ENCODE measurements around the gene PKNOX2.

PKNOX2 gene

GRCh38 chr11:125359130-125359529 is 194.6 kb downstream of the PKNOX2 start:
- H3K9ac ChIP-seq (ENCODE audit: low read length in 2 of 2) = no peak overlapping the region
- no peaks in the 10 kb centered on the region for H3K27me3 ChIP-seq (ENCODE audit: control insufficient read depth in 1 of 2, insufficient read depth in 2 of 2, low read length in 2 of 2)
- peaks cover 2% of the 10 kb centered on the region for H3K4me1 ChIP-seq (ENCODE audit: control insufficient read depth, insufficient read depth, low read length)
- no peak overlapping the region for H3K27ac ChIP-seq (ENCODE audit: low read length)
- H3K4me3 ChIP-seq (ENCODE audit: low read length in 2 of 2) = no peak overlapping the region
- no peaks in the 10 kb centered on the region for H3K9me3 ChIP-seq (ENCODE audit: control insufficient read depth in 2 of 2, low read length in 2 of 2)
- H3K36me3 ChIP-seq (ENCODE audit: control insufficient read depth in 2 of 2, insufficient read depth in 2 of 2, low read length in 2 of 2) = peaks cover 0 to 3% of the 10 kb centered on the region in 2 donors

- peaks cover 3% of the 10 kb centered on the region for H3K4me1 ChIP-seq (ENCODE audit: control insufficient read depth, insufficient read depth, low read length)
- no peak overlapping the region for H3K4me3 ChIP-seq (ENCODE audit: low read length in 2 of 2)
Observed at GRCh38 chr11:125360066-125360465, 195.5 kb downstream of the PKNOX2 start.

GRCh38 chr11:125364121-125364826 is 199.7 kb downstream of the PKNOX2 start:
- Histone ChIP-seq H3K27ac (ENCODE audit: low read length) (no peak overlapping the region), H3K36me3 (ENCODE audit: control insufficient read depth in 2 of 2, insufficient read depth in 2 of 2, low read length in 2 of 2) (peaks cover 0 to 8% of the 10 kb centered on the region in 2 donors), H3K9me3 (ENCODE audit: control insufficient read depth in 2 of 2, low read length in 2 of 2) (no peaks in the 10 kb centered on the region), H3K9ac (ENCODE audit: low read length in 2 of 2) (no peak overlapping the region), H3K27me3 (ENCODE audit: control insufficient read depth in 1 of 2, insufficient read depth in 2 of 2, low read length in 2 of 2) (no peaks in the 10 kb centered on the region), H3K4me3 (ENCODE audit: low read length in 2 of 2) (no peak overlapping the region), H3K4me1 (ENCODE audit: control insufficient read depth, insufficient read depth, low read length) (peaks cover 3% of the 10 kb centered on the region)

More at GRCh38 chr11:125360066-125360465, 195.5 kb downstream of the PKNOX2 start:
- Histone ChIP-seq H3K9ac (ENCODE audit: low read length in 2 of 2) (no peak overlapping the region), H3K36me3 (ENCODE audit: control insufficient read depth in 2 of 2, insufficient read depth in 2 of 2, low read length in 2 of 2) (peaks cover 0 to 3% of the 10 kb centered on the region in 2 donors), H3K9me3 (ENCODE audit: control insufficient read depth in 2 of 2, low read length in 2 of 2) (no peaks in the 10 kb centered on the region), H3K27me3 (ENCODE audit: control insufficient read depth in 1 of 2, insufficient read depth in 2 of 2, low read length in 2 of 2) (no peaks in the 10 kb centered on the region), H3K27ac (ENCODE audit: low read length) (no peak overlapping the region)

GRCh38 chr11:125365196-125365931 is 200.8 kb downstream of the PKNOX2 start:
- Histone ChIP-seq H3K9me3 (ENCODE audit: control insufficient read depth in 2 of 2, low read length in 2 of 2) (no peaks in the 10 kb centered on the region), H3K9ac (ENCODE audit: low read length in 2 of 2) (no peak overlapping the region), H3K36me3 (ENCODE audit: control insufficient read depth in 2 of 2, insufficient read depth in 2 of 2, low read length in 2 of 2) (peaks cover 0 to 13% of the 10 kb centered on the region in 2 donors), H3K4me3 (ENCODE audit: low read length in 2 of 2) (no peak overlapping the region), H3K4me1 (ENCODE audit: control insufficient read depth, insufficient read depth, low read length) (peaks cover 3% of the 10 kb centered on the region), H3K27me3 (ENCODE audit: control insufficient read depth in 1 of 2, insufficient read depth in 2 of 2, low read length in 2 of 2) (no peaks in the 10 kb centered on the region), H3K27ac (ENCODE audit: low read length) (no peak overlapping the region)

- Histone ChIP-seq H3K27ac (ENCODE audit: low read length) (no peak overlapping the region), H3K9me3 (ENCODE audit: control insufficient read depth in 2 of 2, low read length in 2 of 2) (no peaks in the 10 kb centered on the region), H3K4me3 (ENCODE audit: low read length in 2 of 2) (no peak overlapping the region), H3K9ac (ENCODE audit: low read length in 2 of 2) (no peak overlapping the region), H3K4me1 (ENCODE audit: control insufficient read depth, insufficient read depth, low read length) (peaks cover 3% of the 10 kb centered on the region), H3K27me3 (ENCODE audit: control insufficient read depth in 1 of 2, insufficient read depth in 2 of 2, low read length in 2 of 2) (no peaks in the 10 kb centered on the region), H3K36me3 (ENCODE audit: control insufficient read depth in 2 of 2, insufficient read depth in 2 of 2, low read length in 2 of 2) (peaks cover 0 to 10% of the 10 kb centered on the region in 2 donors)
Observed at GRCh38 chr11:125367710-125368109, 203.2 kb downstream of the PKNOX2 start.

GRCh38 chr11:125368757-125369156 is 204.2 kb downstream of the PKNOX2 start:
- H3K4me3 ChIP-seq (ENCODE audit: low read length in 2 of 2) = no peak overlapping the region
- peaks cover 3% of the 10 kb centered on the region for H3K4me1 ChIP-seq (ENCODE audit: control insufficient read depth, insufficient read depth, low read length)
- H3K27ac ChIP-seq (ENCODE audit: low read length) = no peak overlapping the region
- H3K9ac ChIP-seq (ENCODE audit: low read length in 2 of 2) = no peak overlapping the region
- H3K27me3 ChIP-seq (ENCODE audit: control insufficient read depth in 1 of 2, insufficient read depth in 2 of 2, low read length in 2 of 2) = no peaks in the 10 kb centered on the region
- H3K9me3 ChIP-seq (ENCODE audit: control insufficient read depth in 2 of 2, low read length in 2 of 2) = no peaks in the 10 kb centered on the region
- peaks cover 0 to 10% of the 10 kb centered on the region in 2 donors for H3K36me3 ChIP-seq (ENCODE audit: control insufficient read depth in 2 of 2, insufficient read depth in 2 of 2, low read length in 2 of 2)

- no peak overlapping the region for H3K4me3 ChIP-seq (ENCODE audit: low read length in 2 of 2)
- H3K9ac ChIP-seq (ENCODE audit: low read length in 2 of 2) = no peak overlapping the region
Observed at GRCh38 chr11:125369808-125370207, 205.3 kb downstream of the PKNOX2 start.

GRCh38 chr11:125370561-125371389 is 206.2 kb downstream of the PKNOX2 start:
- no peaks in the 10 kb centered on the region for H3K9me3 ChIP-seq (ENCODE audit: control insufficient read depth in 2 of 2, low read length in 2 of 2)
- H3K4me3 ChIP-seq (ENCODE audit: low read length in 2 of 2) = no peak overlapping the region
- H3K27ac ChIP-seq (ENCODE audit: low read length) = no peak overlapping the region
- no peaks in the 10 kb centered on the region for H3K27me3 ChIP-seq (ENCODE audit: control insufficient read depth in 1 of 2, insufficient read depth in 2 of 2, low read length in 2 of 2)
- H3K9ac ChIP-seq (ENCODE audit: low read length in 2 of 2) = no peak overlapping the region
- peaks cover 0 to 10% of the 10 kb centered on the region in 2 donors for H3K36me3 ChIP-seq (ENCODE audit: control insufficient read depth in 2 of 2, insufficient read depth in 2 of 2, low read length in 2 of 2)
- H3K4me1 ChIP-seq (ENCODE audit: control insufficient read depth, insufficient read depth, low read length) = peaks cover 4% of the 10 kb centered on the region

More at GRCh38 chr11:125369808-125370207, 205.3 kb downstream of the PKNOX2 start:
- Histone ChIP-seq H3K36me3 (ENCODE audit: control insufficient read depth in 2 of 2, insufficient read depth in 2 of 2, low read length in 2 of 2) (peaks cover 0 to 10% of the 10 kb centered on the region in 2 donors), H3K27ac (ENCODE audit: low read length) (no peak overlapping the region), H3K9me3 (ENCODE audit: control insufficient read depth in 2 of 2, low read length in 2 of 2) (no peaks in the 10 kb centered on the region), H3K27me3 (ENCODE audit: control insufficient read depth in 1 of 2, insufficient read depth in 2 of 2, low read length in 2 of 2) (no peaks in the 10 kb centered on the region), H3K4me1 (ENCODE audit: control insufficient read depth, insufficient read depth, low read length) (no peaks in the 10 kb centered on the region)

GRCh38 chr11:125371431-125371935 is 206.9 kb downstream of the PKNOX2 start:
- Histone ChIP-seq H3K36me3 (ENCODE audit: control insufficient read depth in 2 of 2, insufficient read depth in 2 of 2, low read length in 2 of 2) (peaks cover 0 to 10% of the 10 kb centered on the region in 2 donors), H3K27ac (ENCODE audit: low read length) (no peak overlapping the region), H3K9ac (ENCODE audit: low read length in 2 of 2) (no peak overlapping the region), H3K27me3 (ENCODE audit: control insufficient read depth in 1 of 2, insufficient read depth in 2 of 2, low read length in 2 of 2) (no peaks in the 10 kb centered on the region), H3K9me3 (ENCODE audit: control insufficient read depth in 2 of 2, low read length in 2 of 2) (no peaks in the 10 kb centered on the region), H3K4me1 (ENCODE audit: control insufficient read depth, insufficient read depth, low read length) (peaks cover 10% of the 10 kb centered on the region), H3K4me3 (ENCODE audit: low read length in 2 of 2) (no peak overlapping the region)

GRCh38 chr11:125372088-125372487 is 207.5 kb downstream of the PKNOX2 start:
- no peak overlapping the region for H3K4me3 ChIP-seq (ENCODE audit: low read length in 2 of 2)
- H3K27ac ChIP-seq (ENCODE audit: low read length) = no peak overlapping the region
- no peaks in the 10 kb centered on the region for H3K27me3 ChIP-seq (ENCODE audit: control insufficient read depth in 1 of 2, insufficient read depth in 2 of 2, low read length in 2 of 2)
- no peak overlapping the region for H3K9ac ChIP-seq (ENCODE audit: low read length in 2 of 2)
- peaks cover 0 to 10% of the 10 kb centered on the region in 2 donors for H3K36me3 ChIP-seq (ENCODE audit: control insufficient read depth in 2 of 2, insufficient read depth in 2 of 2, low read length in 2 of 2)
- no peaks in the 10 kb centered on the region for H3K9me3 ChIP-seq (ENCODE audit: control insufficient read depth in 2 of 2, low read length in 2 of 2)
- H3K4me1 ChIP-seq (ENCODE audit: control insufficient read depth, insufficient read depth, low read length) = peaks cover 14% of the 10 kb centered on the region

All from stomach smooth muscle (tissue), 2 donors.